DND-41 (cell line): ENCODE data around the gene CRELD1.

Experiments used
- EZH2 ChIP-seq: IDR thresholded peaks from 3 replicates; pipeline ENCODE4 v1.6.1; 2012; ENCODE audit warnings: borderline replicate concordance, low read depth, mild to moderate bottlenecking, moderate library complexity, low read length, inconsistent platforms; ENCODE audit not compliant: severe bottlenecking
- TF ChIP-seq, protein P1 (sequence below): IDR thresholded peaks from 2 replicates; pipeline ENCODE4 v1.5.1; 2012; ENCODE audit warnings: borderline replicate concordance, low read length, moderate library complexity, mild to moderate bottlenecking; ENCODE audit not compliant: poor library complexity, severe bottlenecking; ENCODE audit errors: extremely low read depth

DNA sequence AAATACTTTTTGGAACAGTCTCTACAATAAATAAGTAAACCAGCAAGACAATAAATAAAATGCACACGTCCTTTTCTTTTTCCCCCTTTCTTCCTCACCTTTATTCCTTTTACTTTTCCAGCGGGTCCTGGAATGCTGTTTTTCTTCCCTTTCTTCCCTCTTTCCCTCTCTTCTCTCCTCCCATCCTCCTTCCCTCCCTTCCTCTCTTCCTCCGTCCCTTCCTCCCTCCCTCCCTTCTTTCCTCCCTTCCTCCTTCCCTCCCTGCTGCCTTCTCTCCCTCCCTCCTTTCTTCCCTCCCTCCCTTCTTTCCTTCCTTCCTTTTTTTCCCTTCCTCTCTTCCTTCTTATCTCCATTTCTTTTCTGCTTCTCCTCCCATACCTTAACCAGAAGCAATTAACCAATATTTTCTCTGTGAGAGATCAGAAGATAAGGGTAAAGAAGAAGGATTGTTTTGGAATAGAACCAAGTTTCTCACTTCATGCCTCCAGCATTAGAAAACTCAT lies 34.3 kb upstream of the CRELD1 start:
- TF ChIP-seq, protein P1, sequence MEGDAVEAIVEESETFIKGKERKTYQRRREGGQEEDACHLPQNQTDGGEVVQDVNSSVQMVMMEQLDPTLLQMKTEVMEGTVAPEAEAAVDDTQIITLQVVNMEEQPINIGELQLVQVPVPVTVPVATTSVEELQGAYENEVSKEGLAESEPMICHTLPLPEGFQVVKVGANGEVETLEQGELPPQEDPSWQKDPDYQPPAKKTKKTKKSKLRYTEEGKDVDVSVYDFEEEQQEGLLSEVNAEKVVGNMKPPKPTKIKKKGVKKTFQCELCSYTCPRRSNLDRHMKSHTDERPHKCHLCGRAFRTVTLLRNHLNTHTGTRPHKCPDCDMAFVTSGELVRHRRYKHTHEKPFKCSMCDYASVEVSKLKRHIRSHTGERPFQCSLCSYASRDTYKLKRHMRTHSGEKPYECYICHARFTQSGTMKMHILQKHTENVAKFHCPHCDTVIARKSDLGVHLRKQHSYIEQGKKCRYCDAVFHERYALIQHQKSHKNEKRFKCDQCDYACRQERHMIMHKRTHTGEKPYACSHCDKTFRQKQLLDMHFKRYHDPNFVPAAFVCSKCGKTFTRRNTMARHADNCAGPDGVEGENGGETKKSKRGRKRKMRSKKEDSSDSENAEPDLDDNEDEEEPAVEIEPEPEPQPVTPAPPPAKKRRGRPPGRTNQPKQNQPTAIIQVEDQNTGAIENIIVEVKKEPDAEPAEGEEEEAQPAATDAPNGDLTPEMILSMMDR: no peak
- TF ChIP-seq EZH2: no peak
